RWPE1 (cell line): Measurements from ENCODE around the gene SLC10A1.

Experiments used
- CTCF ChIA-PET: fragments of 350-600 bp; sonication (Branson Sonifier 250); formaldehyde crosslinking; extraction: SDS; loops from one replicate; lab custom pipeline; 2021; lab: Yijun Ruan, JAX
- POLR2A ChIA-PET: fragments of 400-600 bp; formaldehyde crosslinking; extraction: SDS; loops from one replicate; lab custom pipeline; 2020; ENCODE audit warnings: antibody characterized with exemption; ENCODE audit not compliant: low non-redundant PET; lab: Yijun Ruan, JAX
- DNase-seq: peaks from one replicate; pipeline ENCODE4 v3.0.0; 2012; ENCODE audit warnings: low spot score
- H3K27ac ChIP-seq: fragments of 450-650 bp; 2 replicates; pipeline ENCODE4 v1.5.1; 2017
- TF ChIP-seq, protein P1 (sequence below): fragments of 450-650 bp; conservative IDR thresholded peaks from 2 replicates; pipeline ENCODE4 v1.5.1; 2017; ENCODE audit warnings: low read depth, mild to moderate bottlenecking

The SLC10A1 gene

DNA sequence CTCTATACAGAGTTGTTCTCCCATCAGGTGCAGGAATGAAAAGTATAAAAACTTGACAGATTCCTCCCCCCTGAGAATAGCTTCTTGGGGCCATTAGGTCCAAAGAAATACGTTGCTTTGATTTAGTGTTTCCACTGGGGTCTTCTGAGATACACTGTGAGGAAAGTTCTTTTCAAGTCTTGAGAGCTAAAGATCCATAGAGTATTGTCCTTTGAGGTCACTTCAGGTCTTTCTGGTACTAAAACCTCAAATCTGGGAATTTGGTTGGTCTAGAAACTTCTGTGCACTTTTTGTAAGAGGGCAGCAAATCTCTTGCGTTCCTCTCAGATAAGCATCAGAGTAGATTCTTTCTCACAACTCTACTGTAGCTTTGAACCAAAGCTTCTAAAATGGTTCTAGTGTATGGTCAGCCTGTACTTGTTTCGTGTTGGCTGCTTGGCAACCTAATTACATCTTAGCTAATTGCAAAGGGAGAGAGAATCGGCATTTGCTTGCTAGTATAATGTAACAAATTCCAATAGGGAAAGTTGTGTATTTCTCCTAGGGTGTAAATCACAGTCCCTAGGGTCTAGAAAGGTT is 20.1 kb downstream of the SLC10A1 start:
- POLR2A ChIA-PET = no interaction called here
- CTCF ChIA-PET = no interaction called here

DNA sequence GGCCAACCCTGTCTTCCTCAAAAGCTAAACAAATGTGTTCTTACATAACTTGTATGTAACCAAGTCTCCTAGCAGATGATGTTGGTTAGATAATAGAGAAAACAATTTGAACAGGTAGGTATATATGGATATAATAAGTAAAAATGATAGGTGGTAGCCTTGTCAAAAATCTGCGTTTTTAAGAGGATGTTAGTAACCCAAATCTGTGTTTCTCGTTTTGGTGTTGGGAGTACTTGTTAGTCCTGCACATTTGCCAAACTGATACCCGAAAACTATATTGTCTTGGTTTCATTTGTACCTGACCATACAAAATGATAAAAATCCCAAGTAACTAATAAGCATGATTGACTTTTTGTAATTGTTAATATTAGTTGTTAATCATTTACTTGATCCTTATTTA is 22.0 kb downstream of the SLC10A1 start:
- ChIA-PET CTCF (no interaction called here), POLR2A (no interaction called here)
- DNase-seq = no peak
- TF ChIP-seq, protein P1, sequence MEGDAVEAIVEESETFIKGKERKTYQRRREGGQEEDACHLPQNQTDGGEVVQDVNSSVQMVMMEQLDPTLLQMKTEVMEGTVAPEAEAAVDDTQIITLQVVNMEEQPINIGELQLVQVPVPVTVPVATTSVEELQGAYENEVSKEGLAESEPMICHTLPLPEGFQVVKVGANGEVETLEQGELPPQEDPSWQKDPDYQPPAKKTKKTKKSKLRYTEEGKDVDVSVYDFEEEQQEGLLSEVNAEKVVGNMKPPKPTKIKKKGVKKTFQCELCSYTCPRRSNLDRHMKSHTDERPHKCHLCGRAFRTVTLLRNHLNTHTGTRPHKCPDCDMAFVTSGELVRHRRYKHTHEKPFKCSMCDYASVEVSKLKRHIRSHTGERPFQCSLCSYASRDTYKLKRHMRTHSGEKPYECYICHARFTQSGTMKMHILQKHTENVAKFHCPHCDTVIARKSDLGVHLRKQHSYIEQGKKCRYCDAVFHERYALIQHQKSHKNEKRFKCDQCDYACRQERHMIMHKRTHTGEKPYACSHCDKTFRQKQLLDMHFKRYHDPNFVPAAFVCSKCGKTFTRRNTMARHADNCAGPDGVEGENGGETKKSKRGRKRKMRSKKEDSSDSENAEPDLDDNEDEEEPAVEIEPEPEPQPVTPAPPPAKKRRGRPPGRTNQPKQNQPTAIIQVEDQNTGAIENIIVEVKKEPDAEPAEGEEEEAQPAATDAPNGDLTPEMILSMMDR = no peak
- no peak overlapping the region for H3K27ac ChIP-seq

More for the DNA sequence above, 20.1 kb downstream of the SLC10A1 start:
- DNase-seq = no peak
- TF ChIP-seq, protein P1 = no peak
- no peak overlapping the region for H3K27ac ChIP-seq

DNA sequence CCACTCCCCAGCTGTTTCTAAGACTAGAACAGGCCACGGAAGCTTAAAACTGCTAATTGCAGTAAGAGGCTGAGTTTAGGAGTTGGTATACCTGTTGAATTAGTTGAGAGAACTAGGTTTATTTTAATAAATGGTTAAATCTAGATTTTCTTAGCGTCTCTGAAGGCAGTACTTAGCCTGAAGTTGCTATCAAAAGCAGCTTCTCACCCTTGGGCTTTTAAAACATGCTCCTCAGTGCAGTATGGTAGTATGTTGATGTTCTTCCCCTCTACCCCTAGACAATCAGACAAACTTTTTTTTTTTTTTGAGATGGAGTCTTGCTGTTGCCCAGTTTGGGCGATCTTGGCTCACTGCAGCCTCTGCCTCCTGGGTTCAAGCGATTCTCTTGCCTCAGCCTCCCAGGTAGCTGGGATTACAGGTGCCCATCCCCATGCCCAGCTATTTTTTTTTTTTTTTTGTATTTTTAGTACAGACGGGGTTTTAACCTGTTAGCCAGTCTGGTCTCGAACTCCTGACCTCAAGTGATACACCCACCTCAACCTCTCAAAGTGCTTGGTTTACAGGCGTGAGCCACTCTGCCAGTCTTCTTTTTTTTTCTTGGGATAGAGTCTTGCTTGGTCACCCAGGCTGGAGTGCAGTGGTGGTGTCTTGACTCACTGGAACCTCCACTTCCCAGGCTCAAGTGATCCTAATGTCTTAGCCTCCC is 23.3 kb downstream of the SLC10A1 start:
- TF ChIP-seq, protein P1 = no peak
- no peak for DNase-seq
- POLR2A ChIA-PET = no interaction called here
- no peak overlapping the region for H3K27ac ChIP-seq
- CTCF ChIA-PET = interaction anchor here (0.9 kb wide), 1 partner anchor 30 kb away, joined by 4 read pairs; no protein-coding TSS in a partner anchor

DNA sequence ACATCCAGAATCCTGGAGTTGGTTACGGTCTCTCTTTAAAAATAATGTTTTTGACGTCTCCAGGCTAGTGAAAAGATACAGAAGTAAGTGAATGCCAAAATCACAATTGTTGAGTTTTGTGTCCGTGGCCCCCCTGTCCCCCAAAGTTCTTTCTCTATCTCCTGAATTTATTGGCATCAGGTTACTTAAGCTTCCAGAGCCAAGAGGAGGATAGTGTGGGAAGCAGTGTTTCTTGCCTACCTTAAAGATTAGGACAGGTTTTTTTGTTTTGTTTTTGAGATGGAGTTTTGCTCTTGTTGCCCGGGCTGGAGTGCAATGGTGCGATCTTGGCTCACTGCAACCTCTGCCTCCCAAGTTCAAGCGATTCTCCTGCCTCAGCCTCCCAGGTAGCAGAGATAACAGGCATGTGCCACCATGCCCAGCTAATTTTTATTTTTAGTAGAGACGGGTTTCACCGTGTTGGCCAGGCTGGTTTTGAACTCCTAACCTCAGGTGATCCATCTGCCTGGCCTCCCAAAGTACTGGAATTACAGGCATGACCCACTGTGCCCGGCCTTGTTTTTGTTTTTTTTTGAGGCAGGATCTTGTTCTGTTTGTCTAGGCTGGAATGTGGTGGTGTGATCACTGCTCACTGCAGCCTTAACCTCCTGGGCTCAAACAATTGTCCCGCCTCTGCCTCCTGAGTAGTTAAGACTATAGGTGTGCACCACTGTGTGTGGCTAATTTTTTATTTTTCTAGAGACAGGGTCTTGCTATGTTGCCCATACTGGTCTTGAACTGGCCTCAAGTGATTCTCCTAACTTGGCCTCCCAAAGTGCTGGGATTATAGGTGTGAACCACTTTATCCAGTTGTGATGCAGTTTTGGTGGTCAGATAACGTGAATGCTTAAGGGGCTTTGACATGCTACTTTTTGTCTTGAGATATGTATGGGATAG is 24.7 kb downstream of the SLC10A1 start:
- TF ChIP-seq, protein P1 = no peak
- H3K27ac ChIP-seq = no peak overlapping the region
- no peak for DNase-seq
- ChIA-PET CTCF (no interaction called here), POLR2A (no interaction called here)

DNA sequence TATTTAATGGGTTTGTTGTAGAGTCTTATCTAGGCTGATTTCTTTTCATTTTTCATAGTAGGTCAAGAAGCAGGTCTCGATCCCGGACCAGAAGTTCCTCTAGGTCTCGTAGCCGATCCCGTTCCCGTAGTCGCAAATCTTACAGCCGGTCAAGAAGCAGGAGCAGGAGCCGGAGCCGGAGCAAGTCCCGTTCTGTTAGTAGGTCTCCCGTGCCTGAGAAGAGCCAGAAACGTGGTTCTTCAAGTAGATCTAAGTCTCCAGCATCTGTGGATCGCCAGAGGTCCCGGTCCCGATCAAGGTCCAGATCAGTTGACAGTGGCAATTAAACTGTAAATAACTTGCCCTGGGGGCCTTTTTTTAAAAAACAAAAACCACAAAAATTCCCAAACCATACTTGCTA is 25.9 kb downstream of the SLC10A1 start:
- no peak for DNase-seq
- ChIA-PET POLR2A (no interaction called here), CTCF (no interaction called here)
- no peak overlapping the region for H3K27ac ChIP-seq
- TF ChIP-seq, protein P1 = no peak

DNA sequence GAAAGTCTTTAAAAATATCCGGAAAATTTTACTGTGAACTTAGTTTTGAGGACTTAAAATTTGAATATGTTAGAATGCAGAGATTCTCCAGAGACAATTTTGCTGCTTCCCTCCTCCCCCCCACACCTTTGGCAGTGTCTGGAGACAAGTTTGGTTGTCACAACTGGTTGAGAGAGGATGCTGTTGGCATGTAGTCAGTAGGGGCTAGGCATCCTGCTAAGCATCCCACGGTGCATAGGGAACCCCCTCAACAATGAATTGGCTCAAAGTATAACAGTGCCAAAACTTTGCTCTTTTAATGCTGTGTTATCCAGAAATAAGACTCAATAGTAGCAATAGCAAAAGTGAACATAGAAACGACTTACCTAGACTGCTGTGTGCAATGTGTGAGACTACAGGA is 26.5 kb downstream of the SLC10A1 start:
- CTCF ChIA-PET = no interaction called here
- TF ChIP-seq, protein P1 = no peak
- no peak overlapping the region for H3K27ac ChIP-seq
- no peak for DNase-seq
- POLR2A ChIA-PET = no interaction called here
